ENCODE data around the gene RANBP3.

The RANBP3 gene

DNA sequence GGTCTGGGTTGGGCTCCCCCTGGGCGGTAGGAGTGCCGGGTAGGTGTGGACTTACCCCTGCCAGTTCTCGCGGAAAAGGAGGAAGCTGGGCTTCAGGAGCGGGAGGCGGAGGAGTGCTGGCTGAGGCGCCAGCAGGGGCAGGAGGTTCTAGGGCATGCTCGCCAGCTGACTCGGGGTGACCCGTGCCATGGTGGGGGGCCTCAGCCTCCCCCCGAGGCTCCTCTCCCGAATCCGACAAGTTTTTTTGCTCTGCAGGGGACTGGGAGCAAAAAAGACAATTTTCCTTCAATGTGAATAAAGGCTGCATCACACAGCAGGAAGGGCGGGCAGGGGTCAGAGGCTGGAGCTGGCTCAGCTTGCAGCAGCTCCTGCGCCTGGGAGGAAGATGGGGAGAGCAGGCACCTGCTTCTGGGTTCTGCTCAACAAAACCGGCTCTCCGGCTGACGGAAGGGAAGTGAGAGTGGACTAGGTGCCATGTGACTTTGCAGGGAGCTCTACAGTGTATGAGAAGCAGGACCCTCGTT is 26.5 kb downstream of the RANBP3 start:
- TF ChIP-seq, protein P1, sequence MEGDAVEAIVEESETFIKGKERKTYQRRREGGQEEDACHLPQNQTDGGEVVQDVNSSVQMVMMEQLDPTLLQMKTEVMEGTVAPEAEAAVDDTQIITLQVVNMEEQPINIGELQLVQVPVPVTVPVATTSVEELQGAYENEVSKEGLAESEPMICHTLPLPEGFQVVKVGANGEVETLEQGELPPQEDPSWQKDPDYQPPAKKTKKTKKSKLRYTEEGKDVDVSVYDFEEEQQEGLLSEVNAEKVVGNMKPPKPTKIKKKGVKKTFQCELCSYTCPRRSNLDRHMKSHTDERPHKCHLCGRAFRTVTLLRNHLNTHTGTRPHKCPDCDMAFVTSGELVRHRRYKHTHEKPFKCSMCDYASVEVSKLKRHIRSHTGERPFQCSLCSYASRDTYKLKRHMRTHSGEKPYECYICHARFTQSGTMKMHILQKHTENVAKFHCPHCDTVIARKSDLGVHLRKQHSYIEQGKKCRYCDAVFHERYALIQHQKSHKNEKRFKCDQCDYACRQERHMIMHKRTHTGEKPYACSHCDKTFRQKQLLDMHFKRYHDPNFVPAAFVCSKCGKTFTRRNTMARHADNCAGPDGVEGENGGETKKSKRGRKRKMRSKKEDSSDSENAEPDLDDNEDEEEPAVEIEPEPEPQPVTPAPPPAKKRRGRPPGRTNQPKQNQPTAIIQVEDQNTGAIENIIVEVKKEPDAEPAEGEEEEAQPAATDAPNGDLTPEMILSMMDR (IDR thresholded peaks at IDR 0.05; ENCODE audit: borderline replicate concordance, control extremely low read depth, extremely low read depth, insufficient read depth, missing control alignments): no peak
- in situ Hi-C loops (cut with MboI; ENCODE audit: low sequenced_read_pairs, unreplicated experiment): no loop called here
- peak; percentile 66 for DNase-seq (ENCODE audit: low spot score)

DNA sequence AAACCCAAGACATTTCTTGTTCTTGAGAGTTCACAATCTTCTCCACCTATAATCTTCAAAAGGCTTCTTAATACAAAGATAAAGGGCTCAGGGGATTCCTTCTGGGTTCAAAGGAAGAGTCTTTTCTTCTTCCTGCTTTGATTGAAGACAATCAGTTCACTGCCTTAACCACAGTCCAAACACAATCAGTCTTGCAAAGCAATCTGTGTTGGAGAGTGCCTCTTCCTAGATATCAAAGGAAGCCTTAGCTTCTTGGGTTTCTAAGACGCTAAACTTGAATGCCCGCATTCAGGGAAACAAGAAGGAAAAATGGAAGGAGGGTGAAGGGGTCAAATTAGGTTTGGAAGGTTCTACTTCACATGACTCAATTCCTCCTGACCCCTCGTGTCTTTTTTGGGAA is 27.2 kb downstream of the RANBP3 start:
- TF ChIP-seq, protein P1 (IDR thresholded peaks at IDR 0.05; ENCODE audit: borderline replicate concordance, control extremely low read depth, extremely low read depth, insufficient read depth, missing control alignments): no peak
- no peak for DNase-seq (ENCODE audit: low spot score)
- in situ Hi-C loops (cut with MboI; ENCODE audit: low sequenced_read_pairs, unreplicated experiment): no loop called here

DNA sequence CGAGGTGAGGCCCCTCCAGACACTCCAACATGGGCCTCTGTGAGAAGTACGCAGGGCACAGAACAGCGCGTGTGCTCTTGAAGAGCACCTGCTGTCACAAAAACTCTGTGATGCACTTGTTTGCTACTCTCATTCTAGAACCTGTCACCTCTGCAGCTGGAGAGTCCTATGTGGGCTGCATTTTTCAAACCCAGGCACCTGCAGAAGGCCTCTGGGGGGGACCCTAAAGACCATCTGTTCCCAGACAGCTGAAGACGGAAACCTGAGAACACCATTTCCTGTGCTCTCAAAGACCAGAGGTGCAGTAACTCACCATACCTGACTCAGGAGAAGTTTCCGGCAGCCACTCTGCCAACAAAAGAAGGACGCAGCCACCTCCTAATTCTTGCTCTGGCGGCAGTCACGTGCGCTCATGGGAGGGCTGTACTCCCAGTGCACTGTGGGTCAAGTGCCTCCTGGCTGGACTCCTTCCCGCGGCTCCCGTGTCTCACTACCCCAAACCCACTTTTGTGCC is 28.1 kb downstream of the RANBP3 start:
- in situ Hi-C loops (cut with MboI; ENCODE audit: low sequenced_read_pairs, unreplicated experiment): no loop called here
- TF ChIP-seq, protein P1 (IDR thresholded peaks at IDR 0.05; ENCODE audit: borderline replicate concordance, control extremely low read depth, extremely low read depth, insufficient read depth, missing control alignments): no peak
- no peak for DNase-seq (ENCODE audit: low spot score)

DNA sequence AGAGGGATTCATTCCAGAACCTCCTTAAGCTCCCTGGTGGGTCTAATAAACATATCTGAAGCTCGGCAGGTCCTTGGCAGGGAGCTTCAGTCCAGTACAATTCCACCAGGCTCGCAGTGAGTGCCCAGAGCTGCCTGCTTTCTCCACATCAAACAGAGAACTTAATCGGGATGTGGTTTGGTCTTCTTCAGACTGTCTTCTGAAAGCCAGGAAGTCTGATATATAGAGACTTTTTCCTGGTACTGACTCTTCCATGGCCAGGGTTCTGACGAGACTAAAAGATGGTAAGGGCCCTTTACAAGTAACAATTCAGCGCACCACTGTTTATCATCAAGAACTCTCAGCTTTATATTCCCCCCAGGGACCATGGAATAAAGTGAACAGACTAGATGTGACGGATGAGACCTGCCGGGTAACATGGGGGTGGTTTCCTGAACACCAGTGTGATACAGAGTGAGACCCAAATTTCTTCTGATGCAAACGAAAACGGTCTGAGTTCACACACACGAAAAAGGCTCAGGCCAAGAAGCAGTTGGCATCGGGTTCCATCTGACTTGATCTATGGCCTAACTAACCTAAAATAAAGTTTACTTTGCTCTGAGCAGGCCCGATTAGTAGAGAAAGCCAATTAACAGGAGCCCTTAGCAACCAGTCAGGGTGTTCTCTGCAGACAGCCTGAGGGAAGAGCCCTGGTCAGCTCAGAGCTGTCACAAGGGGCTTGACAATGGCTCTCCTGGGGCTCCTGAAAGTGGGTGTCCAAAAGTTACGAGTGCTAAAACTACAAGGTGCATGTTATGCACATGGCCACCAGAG is 29.0 kb downstream of the RANBP3 start:
- TF ChIP-seq, protein P1 (IDR thresholded peaks at IDR 0.05; ENCODE audit: borderline replicate concordance, control extremely low read depth, extremely low read depth, insufficient read depth, missing control alignments): no peak
- in situ Hi-C loops (cut with MboI; ENCODE audit: low sequenced_read_pairs, unreplicated experiment): no loop called here
- no peak for DNase-seq (ENCODE audit: low spot score)

DNA sequence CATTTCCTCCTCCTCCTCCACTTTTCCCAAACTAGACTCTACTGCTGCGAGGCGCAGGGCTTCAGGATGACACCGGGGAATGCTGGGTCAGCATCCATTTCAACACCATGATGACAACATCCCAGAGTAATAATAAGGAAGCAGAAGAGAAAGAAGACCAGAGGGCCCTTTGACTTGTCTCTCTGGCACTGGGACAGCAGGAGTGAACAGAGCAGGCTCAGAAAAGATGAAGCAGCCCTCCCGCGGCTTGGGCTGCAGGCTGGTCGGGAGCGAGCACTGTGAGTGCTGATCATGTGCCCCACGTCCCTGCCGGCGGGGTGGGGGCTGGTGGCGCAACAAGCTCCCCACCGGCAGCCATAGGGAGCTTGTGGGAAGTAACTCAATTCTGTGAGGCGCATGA is 30.5 kb downstream of the RANBP3 start:
- no peak for DNase-seq (ENCODE audit: low spot score)
- TF ChIP-seq, protein P1 (IDR thresholded peaks at IDR 0.05; ENCODE audit: borderline replicate concordance, control extremely low read depth, extremely low read depth, insufficient read depth, missing control alignments): no peak
- in situ Hi-C loops (cut with MboI; ENCODE audit: low sequenced_read_pairs, unreplicated experiment): no loop called here

DNA sequence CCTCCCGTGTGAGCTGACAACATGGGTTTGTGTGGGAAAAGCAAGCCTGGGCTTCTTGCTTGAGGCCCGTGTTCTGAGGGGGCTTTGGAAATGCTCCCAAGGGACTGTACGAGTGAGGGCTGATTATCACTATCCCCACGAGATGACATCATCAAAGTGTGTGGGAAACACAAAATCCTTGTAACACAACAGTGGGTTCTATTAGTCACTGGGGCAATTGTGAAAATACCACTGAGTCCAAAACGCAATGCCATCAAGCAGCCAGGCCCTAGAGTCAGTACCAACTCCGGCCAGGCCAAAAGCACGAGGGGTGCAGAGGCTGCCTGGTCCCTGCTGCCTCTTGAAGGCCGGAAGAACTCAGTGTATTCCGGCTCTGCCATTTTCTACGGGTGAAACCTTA is 34.3 kb downstream of the RANBP3 start:
- in situ Hi-C loops (cut with MboI; ENCODE audit: low sequenced_read_pairs, unreplicated experiment): no loop called here
- TF ChIP-seq, protein P1 (IDR thresholded peaks at IDR 0.05; ENCODE audit: borderline replicate concordance, control extremely low read depth, extremely low read depth, insufficient read depth, missing control alignments): no peak
- no peak for DNase-seq (ENCODE audit: low spot score)

All from GM13976 (cell line).